ENCODE results near the gene SMPD3. TPM values are rescaled to one million over a fixed set of nuclear protein-coding genes. Genes with fewer than 3 reads are reported as not detected.

Gene SMPD3
- total and polyA plus RNA-seq, 2 of the 8 experiments (the other 6 are each of a cell fraction or from before 2014, with no cell fraction given) = 0.39 to 1.3 TPM

GRCh38 chr16:68459457-68459856, 11.1 kb upstream of the SMPD3 start (continued):
- TF ChIP-seq HDAC6 (IDR thresholded peaks at IDR 0.05; ENCODE audit: low read depth, low read length) = no peak
